Endothelial cell (in vitro differentiated cells): ENCODE data around the gene CCDC9B. TPM values are rescaled to one million over a fixed set of nuclear protein-coding genes. Genes with fewer than 3 reads are reported as not detected.

Experiments
- DNase-seq: peaks from one replicate; pipeline ENCODE4 v3.0.0; 2021; ENCODE audit warnings: low spot score
- H3K27ac Mint-ChIP-seq: one replicate; pipeline ENCODE4 v1.8.0; 2021; ENCODE audit warnings: mixed read lengths, inconsistent platforms; ENCODE audit not compliant: unreplicated experiment
- H3K27me3 Mint-ChIP-seq: one replicate; pipeline ENCODE4 v1.8.0; 2021; ENCODE audit warnings: mild to moderate bottlenecking, moderate library complexity, mixed read lengths, inconsistent platforms; ENCODE audit not compliant: unreplicated experiment
- H3K36me3 Mint-ChIP-seq: one replicate; pipeline ENCODE4 v1.8.0; 2021; ENCODE audit warnings: mild to moderate bottlenecking, low read depth, mixed read lengths, inconsistent platforms; ENCODE audit not compliant: unreplicated experiment
- H3K4me1 Mint-ChIP-seq: one replicate; pipeline ENCODE4 v1.8.0; 2021; ENCODE audit warnings: mild to moderate bottlenecking, mixed read lengths, inconsistent platforms; ENCODE audit not compliant: unreplicated experiment
- H3K4me3 Mint-ChIP-seq: one replicate; pipeline ENCODE4 v1.8.0; 2021; ENCODE audit warnings: mild to moderate bottlenecking, mixed read lengths, inconsistent platforms; ENCODE audit not compliant: unreplicated experiment
- H3K9me3 Mint-ChIP-seq: one replicate; pipeline ENCODE4 v1.8.0; 2021; ENCODE audit warnings: mixed read lengths, inconsistent platforms; ENCODE audit not compliant: unreplicated experiment
- CTCF ChIP-seq: fragments of 200-600 bp; sonication (generic); IDR thresholded peaks from one replicate; pipeline ENCODE4 v1.5.0; 2021; ENCODE audit warnings: antibody characterized with exemption; ENCODE audit not compliant: unreplicated experiment
- total RNA-seq: library from RNA; stranded (reverse); fragmentation: NEBNext Ultra II Directional; extraction: Animal tissue kit (Norgen Biotek cat#: 25700); gene quantifications from one replicate; pipeline ENCODE4 v1.2.1, GENCODE V29; 2021; ENCODE audit not compliant: unreplicated experiment

The CCDC9B gene
- total RNA-seq, 1 donor from 2014 or later = 0.92 TPM

GRCh38 chr15:40379374-40379773 lies 38.6 kb upstream of the CCDC9B start:
- Mint-ChIP-seq H3K36me3 (peaks cover under 1% of the 10 kb centered on the region), H3K4me3 (no peak overlapping the region), H3K9me3 (no peaks in the 10 kb centered on the region), H3K27ac (no peak overlapping the region), H3K4me1 (peaks cover 9% of the 10 kb centered on the region), H3K27me3 (peaks cover 4% of the 10 kb centered on the region)
- DNase-seq = no peak
- no peak for TF ChIP-seq CTCF

- no peak for DNase-seq
- Mint-ChIP-seq H3K4me1 (peaks cover 7% of the 10 kb centered on the region), H3K27me3 (peaks cover 2% of the 10 kb centered on the region), H3K27ac (no peak overlapping the region), H3K4me3 (no peak overlapping the region), H3K36me3 (no peaks in the 10 kb centered on the region), H3K9me3 (no peaks in the 10 kb centered on the region)
- no peak for TF ChIP-seq CTCF
Observed at GRCh38 chr15:40377606-40378005, 36.9 kb upstream of the CCDC9B start.

GRCh38 chr15:40372981-40373380 lies 32.2 kb upstream of the CCDC9B start:
- Mint-ChIP-seq H3K4me3 (no peak overlapping the region), H3K9me3 (no peaks in the 10 kb centered on the region), H3K27me3 (peaks cover 8% of the 10 kb centered on the region), H3K36me3 (peaks cover 3% of the 10 kb centered on the region), H3K4me1 (peaks cover 27% of the 10 kb centered on the region), H3K27ac (peak overlapping the region; percentile 83)
- DNase-seq = no peak
- no peak for TF ChIP-seq CTCF

GRCh38 chr15:40369971-40370370 lies 29.2 kb upstream of the CCDC9B start:
- no peak for TF ChIP-seq CTCF
- Mint-ChIP-seq H3K9me3 (no peaks in the 10 kb centered on the region), H3K4me1 (peaks cover 27% of the 10 kb centered on the region), H3K27me3 (peaks cover 15% of the 10 kb centered on the region), H3K27ac (no peak overlapping the region), H3K4me3 (no peak overlapping the region), H3K36me3 (peaks cover 3% of the 10 kb centered on the region)
- no peak for DNase-seq

GRCh38 chr15:40369474-40369869 lies 28.7 kb upstream of the CCDC9B start:
- Mint-ChIP-seq H3K27ac (no peak overlapping the region), H3K36me3 (peaks cover 3% of the 10 kb centered on the region), H3K4me3 (no peak overlapping the region), H3K9me3 (no peaks in the 10 kb centered on the region), H3K27me3 (peaks cover 15% of the 10 kb centered on the region), H3K4me1 (peaks cover 27% of the 10 kb centered on the region)
- no peak for DNase-seq
- TF ChIP-seq CTCF = no peak
